NB4 (cell line): ENCODE data around the gene RNF13.

ENCODE experiments used
- DNase-seq: peaks from one replicate; pipeline ENCODE4 v3.0.0; 2010; ENCODE audit warnings: low read depth
- H3K4me3 ChIP-seq: one replicate; pipeline ENCODE4 v1.5.1; 2011; ENCODE audit warnings: mild to moderate bottlenecking, low read depth, low read length, moderate library complexity
- MYC ChIP-seq: IDR thresholded peaks from 2 replicates; pipeline ENCODE4 v1.6.1; 2011; ENCODE audit warnings: low read depth, low read length
- POLR2A ChIP-seq: IDR thresholded peaks from 2 replicates; pipeline ENCODE4 v1.6.1; 2011; ENCODE audit warnings: mild to moderate bottlenecking; ENCODE audit not compliant: insufficient read length; ENCODE audit errors: extremely low read depth
- TF ChIP-seq, protein P1 (sequence below): IDR thresholded peaks from one replicate; pipeline ENCODE4 v1.5.1; 2012; ENCODE audit warnings: low read depth, low read length
- TF ChIP-seq, protein P2 (sequence below): IDR thresholded peaks from 2 replicates; pipeline ENCODE4 v1.6.1; 2011; ENCODE audit warnings: low read depth, low read length

The RNF13 gene, protein sequence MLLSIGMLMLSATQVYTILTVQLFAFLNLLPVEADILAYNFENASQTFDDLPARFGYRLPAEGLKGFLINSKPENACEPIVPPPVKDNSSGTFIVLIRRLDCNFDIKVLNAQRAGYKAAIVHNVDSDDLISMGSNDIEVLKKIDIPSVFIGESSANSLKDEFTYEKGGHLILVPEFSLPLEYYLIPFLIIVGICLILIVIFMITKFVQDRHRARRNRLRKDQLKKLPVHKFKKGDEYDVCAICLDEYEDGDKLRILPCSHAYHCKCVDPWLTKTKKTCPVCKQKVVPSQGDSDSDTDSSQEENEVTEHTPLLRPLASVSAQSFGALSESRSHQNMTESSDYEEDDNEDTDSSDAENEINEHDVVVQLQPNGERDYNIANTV

GRCh38 chr3:149812606-149813366 lies at the start of gene RNF13:
RNF13 (plus strand) TSS chr3:149813215; CDS start chr3:149846027, 32,812 bp downstream.
- no peak for TF ChIP-seq MYC
- TF ChIP-seq, protein P1, sequence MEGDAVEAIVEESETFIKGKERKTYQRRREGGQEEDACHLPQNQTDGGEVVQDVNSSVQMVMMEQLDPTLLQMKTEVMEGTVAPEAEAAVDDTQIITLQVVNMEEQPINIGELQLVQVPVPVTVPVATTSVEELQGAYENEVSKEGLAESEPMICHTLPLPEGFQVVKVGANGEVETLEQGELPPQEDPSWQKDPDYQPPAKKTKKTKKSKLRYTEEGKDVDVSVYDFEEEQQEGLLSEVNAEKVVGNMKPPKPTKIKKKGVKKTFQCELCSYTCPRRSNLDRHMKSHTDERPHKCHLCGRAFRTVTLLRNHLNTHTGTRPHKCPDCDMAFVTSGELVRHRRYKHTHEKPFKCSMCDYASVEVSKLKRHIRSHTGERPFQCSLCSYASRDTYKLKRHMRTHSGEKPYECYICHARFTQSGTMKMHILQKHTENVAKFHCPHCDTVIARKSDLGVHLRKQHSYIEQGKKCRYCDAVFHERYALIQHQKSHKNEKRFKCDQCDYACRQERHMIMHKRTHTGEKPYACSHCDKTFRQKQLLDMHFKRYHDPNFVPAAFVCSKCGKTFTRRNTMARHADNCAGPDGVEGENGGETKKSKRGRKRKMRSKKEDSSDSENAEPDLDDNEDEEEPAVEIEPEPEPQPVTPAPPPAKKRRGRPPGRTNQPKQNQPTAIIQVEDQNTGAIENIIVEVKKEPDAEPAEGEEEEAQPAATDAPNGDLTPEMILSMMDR = no peak
- TF ChIP-seq POLR2A = peak; percentile 52
- TF ChIP-seq, protein P2, sequence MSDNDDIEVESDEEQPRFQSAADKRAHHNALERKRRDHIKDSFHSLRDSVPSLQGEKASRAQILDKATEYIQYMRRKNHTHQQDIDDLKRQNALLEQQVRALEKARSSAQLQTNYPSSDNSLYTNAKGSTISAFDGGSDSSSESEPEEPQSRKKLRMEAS = peak; percentile 39; the same call in 1 of the 2 replicates
- H3K4me3 ChIP-seq = peak within 1 kb of the TSS; percentile 93

DNA sequence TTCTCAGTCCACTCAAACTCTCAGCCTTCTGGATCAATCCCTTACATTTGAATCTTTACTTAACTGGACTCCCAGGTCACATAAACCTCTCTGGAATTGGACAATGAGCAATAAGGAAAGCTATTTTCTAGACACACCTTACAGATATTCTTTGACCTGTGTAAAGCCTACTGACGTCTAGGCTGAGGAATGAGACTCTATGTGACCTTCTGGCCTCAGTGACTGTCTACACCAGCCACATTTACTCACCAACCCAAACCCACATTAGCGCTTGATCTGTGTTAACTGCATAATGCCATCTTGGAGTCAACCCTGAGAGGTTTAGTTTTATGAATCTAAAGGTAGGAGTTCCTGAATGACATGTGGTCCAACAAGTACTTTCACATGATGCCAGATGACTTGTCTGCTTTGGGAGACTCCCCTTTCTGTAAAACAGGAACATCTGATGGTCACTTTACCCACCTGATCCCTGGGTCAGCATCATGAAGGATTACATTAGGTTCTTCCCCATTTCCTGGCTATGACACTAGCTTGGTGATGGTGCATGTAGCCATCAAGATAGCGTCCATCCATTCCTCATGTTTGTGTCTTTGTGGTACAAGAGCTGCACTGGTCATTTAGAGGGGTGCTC lies 49.3 kb upstream of the RNF13 start:
- no peak overlapping the region for H3K4me3 ChIP-seq
- no peak for DNase-seq
- TF ChIP-seq, protein P2 = no peak
- TF ChIP-seq, protein P1 = no peak
- TF ChIP-seq MYC = no peak
- no peak for TF ChIP-seq POLR2A

More at GRCh38 chr3:149812606-149813366, at the start of gene RNF13:
- DNase-seq = peak; percentile 91

DNA sequence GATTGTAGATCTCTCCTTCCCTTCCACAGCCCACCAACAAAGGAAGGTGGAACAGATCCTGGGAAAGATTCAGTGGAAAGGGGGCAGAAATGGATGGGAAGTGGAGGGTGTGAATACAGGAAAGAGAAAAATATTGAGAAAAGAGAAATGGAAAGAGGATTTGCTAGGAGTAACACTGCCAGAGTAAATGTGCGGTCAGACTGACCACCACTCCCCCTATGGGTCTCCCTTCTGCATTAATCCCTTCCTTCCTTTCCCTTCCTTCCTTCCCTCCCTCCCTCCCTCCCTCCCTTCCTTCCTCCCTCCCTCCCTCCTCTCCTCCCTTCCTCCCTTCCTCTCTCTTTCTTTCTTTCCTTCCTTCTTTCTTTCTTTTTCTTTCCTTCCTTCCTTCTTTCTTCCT lies 48.7 kb upstream of the RNF13 start:
- H3K4me3 ChIP-seq = no peak overlapping the region
- no peak for TF ChIP-seq POLR2A
- no peak for TF ChIP-seq MYC
- TF ChIP-seq, protein P2 = no peak
- TF ChIP-seq, protein P1 = no peak
- DNase-seq = no peak

DNA sequence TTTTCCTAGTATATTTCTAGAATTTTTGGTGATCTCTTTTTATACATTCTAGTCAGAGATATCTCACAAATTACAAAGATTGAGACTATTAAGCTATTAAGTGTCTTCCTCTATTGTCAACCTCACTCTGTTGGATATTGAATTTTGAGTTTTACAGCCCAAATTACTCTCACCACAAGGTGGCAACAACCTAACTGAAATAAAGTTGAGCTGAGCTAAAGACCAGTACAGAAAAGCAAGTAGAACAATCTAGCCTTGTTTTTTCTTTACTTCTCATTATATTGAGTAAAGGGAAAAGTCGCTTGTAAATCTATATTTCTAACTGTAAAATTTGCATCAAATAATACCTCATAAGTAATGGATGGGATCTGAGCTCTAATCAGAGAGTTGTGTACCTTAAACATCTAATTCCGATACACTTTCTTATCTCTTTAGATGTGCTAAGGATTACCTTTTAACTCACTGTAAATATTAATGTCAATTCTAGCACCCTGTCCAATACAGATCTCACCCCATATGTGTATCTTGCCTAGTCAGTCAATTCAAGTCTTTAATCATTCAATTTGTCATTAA lies 47.2 kb upstream of the RNF13 start:
- peak; percentile 39 for DNase-seq
- TF ChIP-seq, protein P1 = peak; percentile 32
- TF ChIP-seq POLR2A = no peak
- no peak overlapping the region for H3K4me3 ChIP-seq

GRCh38 chr3:149767720-149768119 lies 45.3 kb upstream of the RNF13 start:
- no peak for DNase-seq

More at GRCh38 chr3:149767720-149768119, 45.3 kb upstream of the RNF13 start:
- H3K4me3 ChIP-seq = no peak overlapping the region
- TF ChIP-seq, protein P1 = no peak
